Measurements from ENCODE around the gene GP1BA.

DNA sequence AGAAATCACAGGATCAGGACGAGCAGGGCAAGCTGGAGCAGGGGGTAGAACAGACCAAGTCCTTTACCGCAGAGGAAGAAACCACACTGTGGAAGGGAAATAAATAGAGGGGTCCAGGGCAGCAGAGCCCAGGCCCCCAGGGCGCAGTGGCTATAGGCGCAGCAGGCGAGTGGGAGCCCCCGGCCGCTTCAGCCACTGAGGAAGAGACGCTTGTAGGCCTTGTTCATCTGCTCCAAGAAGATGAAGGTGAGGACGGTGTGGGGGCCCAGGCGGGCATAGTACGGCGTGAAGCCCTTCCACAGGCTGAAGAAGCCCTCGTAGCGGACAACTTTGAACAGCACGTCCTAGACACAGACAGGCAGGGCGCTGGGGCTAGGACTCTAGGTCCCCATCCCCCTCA, 5.5 kb downstream of the GP1BA start:
- TF ChIP-seq POLR2A (IDR thresholded peaks at IDR 0.05; ENCODE audit: low read depth, low read length) (no peak), TAF1 (IDR thresholded peaks at IDR 0.05; ENCODE audit: borderline replicate concordance, low read depth, low read length) (no peak)

All from GM12892 (cell line).